Measurements from ENCODE around the gene ERF. TPM values are rescaled to one million over a fixed set of nuclear protein-coding genes. Genes with fewer than 3 reads are reported as not detected.

ERF gene
- total RNA-seq, 2 donors from 2014 or later = 33.9 to 121 TPM

DNA sequence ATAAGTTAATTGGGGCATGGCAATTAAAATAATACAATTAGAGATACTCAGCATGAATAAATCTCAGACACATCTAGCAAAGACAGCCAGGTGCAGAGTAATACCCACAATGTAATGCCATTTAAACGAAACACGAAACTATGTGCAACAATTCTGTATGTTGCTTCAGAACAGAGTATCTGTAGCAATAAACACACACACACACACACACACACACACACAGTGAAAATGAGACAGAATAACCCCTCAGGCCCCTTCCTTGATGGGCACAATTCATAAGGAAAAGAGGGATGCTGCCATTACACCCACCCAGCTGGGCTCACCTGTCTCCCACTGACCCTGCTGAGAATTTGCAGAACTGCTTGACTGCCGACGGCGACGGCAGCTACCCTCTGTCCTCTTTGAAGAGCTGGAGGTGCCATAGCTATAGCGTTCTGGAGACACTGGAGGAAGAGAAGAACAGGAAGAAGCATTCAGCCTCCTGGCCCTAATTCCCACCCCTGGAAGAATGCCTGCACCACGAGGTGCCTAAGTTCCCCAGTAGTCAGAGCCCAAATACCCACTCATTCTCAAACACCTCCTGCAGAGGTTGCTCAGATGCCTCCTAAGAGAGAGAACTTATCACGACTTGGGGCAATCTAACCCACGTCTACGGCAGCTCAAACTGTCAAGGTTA lies 40.0 kb downstream of the ERF start:
- Histone ChIP-seq H3K27me3 (replicated peaks; ENCODE audit: insufficient read depth) (no peaks in the 10 kb centered on the region), H3K36me3 (peaks cover 0 to 9% of the 10 kb centered on the region in 2 donors), H3K27ac (no peak overlapping the region), H3K4me3 (no peak overlapping the region), H3K4me1 (replicated peaks) (peaks cover 16% of the 10 kb centered on the region), H3K9me3 (no peaks in the 10 kb centered on the region)
- intact Hi-C loops (cut with DNase I) = loop anchor here (10.0 kb wide), 1 partner anchor 180 kb away; the partner anchor contains the start of gene CNFN
- TF ChIP-seq, protein P1, sequence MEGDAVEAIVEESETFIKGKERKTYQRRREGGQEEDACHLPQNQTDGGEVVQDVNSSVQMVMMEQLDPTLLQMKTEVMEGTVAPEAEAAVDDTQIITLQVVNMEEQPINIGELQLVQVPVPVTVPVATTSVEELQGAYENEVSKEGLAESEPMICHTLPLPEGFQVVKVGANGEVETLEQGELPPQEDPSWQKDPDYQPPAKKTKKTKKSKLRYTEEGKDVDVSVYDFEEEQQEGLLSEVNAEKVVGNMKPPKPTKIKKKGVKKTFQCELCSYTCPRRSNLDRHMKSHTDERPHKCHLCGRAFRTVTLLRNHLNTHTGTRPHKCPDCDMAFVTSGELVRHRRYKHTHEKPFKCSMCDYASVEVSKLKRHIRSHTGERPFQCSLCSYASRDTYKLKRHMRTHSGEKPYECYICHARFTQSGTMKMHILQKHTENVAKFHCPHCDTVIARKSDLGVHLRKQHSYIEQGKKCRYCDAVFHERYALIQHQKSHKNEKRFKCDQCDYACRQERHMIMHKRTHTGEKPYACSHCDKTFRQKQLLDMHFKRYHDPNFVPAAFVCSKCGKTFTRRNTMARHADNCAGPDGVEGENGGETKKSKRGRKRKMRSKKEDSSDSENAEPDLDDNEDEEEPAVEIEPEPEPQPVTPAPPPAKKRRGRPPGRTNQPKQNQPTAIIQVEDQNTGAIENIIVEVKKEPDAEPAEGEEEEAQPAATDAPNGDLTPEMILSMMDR (IDR thresholded peaks at IDR 0.05) = no peak
- TF ChIP-seq POLR2AphosphoS5 (IDR thresholded peaks at IDR 0.05) (no peak), POLR2A (IDR thresholded peaks at IDR 0.05) (no peak)
- DNase-seq (ENCODE audit: low spot score) = no peak
- WGBS = 65% methylated on average over 11 of the region's 11 CpGs

DNA sequence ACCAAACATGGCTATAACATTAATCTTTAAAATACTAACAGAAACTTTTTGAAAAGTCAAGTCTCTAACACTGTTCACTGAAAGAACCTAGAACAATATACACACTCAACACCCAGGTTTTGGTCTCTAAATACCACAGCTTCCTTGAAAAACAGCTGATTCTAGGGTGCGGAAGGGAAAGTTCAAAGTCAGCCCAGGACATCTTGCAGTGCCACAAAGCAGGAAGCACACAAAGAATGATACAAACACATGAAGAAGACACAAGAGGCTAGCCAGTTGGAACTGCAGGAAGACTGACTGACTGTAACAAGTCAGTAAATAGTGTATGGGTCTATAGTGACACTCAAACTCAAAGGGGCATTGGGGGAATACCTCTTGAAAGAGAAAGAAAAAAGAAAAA lies 42.0 kb downstream of the ERF start:
- peaks cover 0 to 29% of the 10 kb centered on the region in 2 donors for H3K36me3 ChIP-seq
- peaks cover 11% of the 10 kb centered on the region for H3K4me1 ChIP-seq (replicated peaks)
- H3K9me3 ChIP-seq = no peaks in the 10 kb centered on the region
- DNase-seq (ENCODE audit: low spot score) = no peak
- intact Hi-C loops (cut with DNase I) = loop anchor here (10.0 kb wide), 1 partner anchor 182 kb away; the partner anchor contains the start of gene CNFN
- TF ChIP-seq POLR2A (IDR thresholded peaks at IDR 0.05) (no peak), POLR2AphosphoS5 (IDR thresholded peaks at IDR 0.05) (no peak)
- TF ChIP-seq, protein P1 (IDR thresholded peaks at IDR 0.05) = no peak
- H3K27me3 ChIP-seq (replicated peaks; ENCODE audit: insufficient read depth) = no peaks in the 10 kb centered on the region
- H3K27ac ChIP-seq = no peak overlapping the region
- 83% methylated on average over 1 of the region's 1 CpG for WGBS
- H3K4me3 ChIP-seq = no peak overlapping the region

DNA sequence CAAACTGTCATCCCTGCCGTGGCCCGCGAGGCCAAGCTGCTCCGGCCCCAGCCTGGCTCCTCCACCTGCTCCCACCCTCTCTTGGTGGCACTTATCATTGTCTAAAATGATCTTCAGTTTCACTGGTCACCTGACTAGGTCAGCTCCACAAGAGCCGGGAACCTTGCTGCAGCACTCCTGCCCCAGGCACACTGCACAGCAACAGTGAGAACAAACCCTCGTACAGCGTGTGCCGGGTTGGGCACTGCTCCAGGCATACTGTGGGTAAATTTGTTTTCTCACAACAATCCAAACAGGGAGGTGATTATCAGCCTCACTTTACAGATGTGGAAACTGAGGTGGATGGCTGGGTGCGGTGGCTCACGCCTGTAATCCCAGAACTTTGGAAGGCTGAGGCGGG lies 46.3 kb downstream of the ERF start:
- Histone ChIP-seq H3K27me3 (replicated peaks; ENCODE audit: insufficient read depth) (no peaks in the 10 kb centered on the region), H3K9me3 (no peaks in the 10 kb centered on the region), H3K27ac (no peak overlapping the region), H3K4me3 (no peak overlapping the region), H3K4me1 (replicated peaks) (no peaks in the 10 kb centered on the region), H3K36me3 (peaks cover 0 to 22% of the 10 kb centered on the region in 2 donors)
- intact Hi-C loops (cut with DNase I) = no loop called here
- no peak for DNase-seq (ENCODE audit: low spot score)
- 84% methylated on average over 11 of the region's 11 CpGs for WGBS
- TF ChIP-seq POLR2A (IDR thresholded peaks at IDR 0.05) (no peak), POLR2AphosphoS5 (IDR thresholded peaks at IDR 0.05) (no peak)
- TF ChIP-seq, protein P1 (IDR thresholded peaks at IDR 0.05) = no peak

DNA sequence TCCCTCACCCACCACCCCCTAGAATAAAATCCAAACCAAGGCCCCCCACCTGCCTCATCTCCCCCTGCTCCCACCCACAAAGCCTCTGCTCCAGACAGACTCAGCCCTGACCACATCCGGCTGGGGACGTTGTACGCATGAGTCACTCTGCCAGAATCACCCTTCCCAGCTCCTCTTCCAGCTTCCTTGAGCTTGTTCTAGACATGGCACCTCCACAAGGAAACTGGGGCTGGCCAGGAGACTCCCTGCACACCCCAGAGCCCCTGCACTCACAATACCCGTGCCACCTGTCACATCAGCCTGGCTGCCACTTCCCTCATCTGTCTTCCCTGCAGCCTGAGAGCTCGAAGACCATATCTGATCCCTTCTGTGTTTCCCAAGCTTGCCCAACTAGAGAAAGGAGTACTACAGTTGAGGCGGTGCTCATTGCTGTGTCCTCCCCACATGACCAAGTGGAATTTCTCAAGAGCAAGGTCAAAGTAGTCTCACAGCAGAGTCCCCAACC lies 47.1 kb downstream of the ERF start:
- intact Hi-C loops (cut with DNase I) = no loop called here
- WGBS = 84% methylated on average over 6 of the region's 6 CpGs
- TF ChIP-seq POLR2A (IDR thresholded peaks at IDR 0.05) (no peak), POLR2AphosphoS5 (IDR thresholded peaks at IDR 0.05) (no peak)
- TF ChIP-seq, protein P1 (IDR thresholded peaks at IDR 0.05) = no peak
- Histone ChIP-seq H3K36me3 (peaks cover 0 to 22% of the 10 kb centered on the region in 2 donors), H3K4me1 (replicated peaks) (no peaks in the 10 kb centered on the region), H3K27ac (no peak overlapping the region), H3K27me3 (replicated peaks; ENCODE audit: insufficient read depth) (no peaks in the 10 kb centered on the region), H3K4me3 (no peak overlapping the region), H3K9me3 (no peaks in the 10 kb centered on the region)
- DNase-seq (ENCODE audit: low spot score) = no peak
